HG03442 (cell line): Measurements from ENCODE around the gene HS3ST6.
"Not testable (repeated sequence)": the region's sequence is repeated elsewhere in the genome, so short reads cannot be mapped to it uniquely, and the experiment has no call there.

Experiments
- ATAC-seq: cut with Tn5 transposase; IDR thresholded peaks from one replicate; pipeline ENCODE4 v1.9.1; 2021; ENCODE audit warnings: mild to moderate bottlenecking, moderate library complexity; ENCODE audit not compliant: unreplicated experiment

Gene HS3ST6

DNA sequence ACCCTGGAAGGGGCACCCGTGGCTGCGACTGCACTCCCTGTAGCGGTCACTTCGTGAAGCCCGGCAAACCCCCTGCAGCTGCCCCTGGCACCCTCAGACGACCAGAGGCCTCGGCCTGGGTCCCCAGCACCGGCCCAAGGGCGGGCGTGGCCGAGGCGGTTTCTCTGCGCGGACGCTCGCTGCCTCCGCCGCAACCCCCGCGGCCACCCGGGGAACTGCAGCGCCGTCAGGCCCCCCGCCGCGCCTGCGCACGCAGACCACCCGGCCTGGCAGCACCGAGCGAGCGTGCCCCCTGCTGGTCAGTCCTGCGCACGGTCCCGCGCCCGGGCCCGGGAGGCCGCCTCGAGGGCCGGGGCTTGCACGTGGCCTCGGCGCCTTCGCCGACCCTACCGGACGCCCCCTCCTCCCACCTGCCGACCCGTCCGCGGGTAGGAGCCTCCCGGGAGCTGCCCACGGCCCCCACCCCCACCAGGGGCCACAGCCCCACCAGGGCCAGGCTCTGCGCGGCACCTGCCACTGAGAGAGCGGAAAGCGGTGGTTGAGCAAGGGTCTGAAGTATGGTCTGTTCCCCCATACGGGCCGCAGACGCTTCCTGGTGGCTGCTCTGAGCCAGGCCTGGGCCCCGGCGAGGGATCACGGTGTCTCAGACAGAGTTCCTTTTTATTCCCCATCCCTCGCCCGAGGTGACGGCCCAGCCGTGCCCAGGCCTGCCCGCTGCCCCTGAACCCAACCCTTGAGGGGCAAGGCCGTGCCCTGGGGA is 11.5 kb upstream of the HS3ST6 start:
- ATAC-seq, result peak; percentile 83

DNA sequence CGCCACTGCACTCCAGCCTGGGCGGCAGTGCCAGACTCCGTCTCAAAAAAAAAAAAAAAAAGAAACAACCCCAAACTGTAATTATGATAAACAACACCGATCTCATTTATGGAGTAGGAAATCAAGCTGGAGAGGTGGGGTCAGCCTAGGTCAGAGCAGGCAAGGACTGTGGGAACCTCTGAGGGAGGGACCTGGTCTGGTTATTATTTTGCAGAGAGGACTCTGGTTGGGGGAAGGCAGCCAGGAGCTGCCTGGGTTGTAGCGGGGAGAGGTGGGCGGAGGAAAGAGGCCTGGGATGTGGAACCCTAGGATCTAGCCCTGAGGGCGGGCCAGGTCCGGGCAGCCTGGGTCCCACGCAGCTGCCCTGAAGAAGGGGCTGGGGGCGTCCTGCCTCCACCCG is 10.9 kb upstream of the HS3ST6 start:
- ATAC-seq, result no peak

DNA sequence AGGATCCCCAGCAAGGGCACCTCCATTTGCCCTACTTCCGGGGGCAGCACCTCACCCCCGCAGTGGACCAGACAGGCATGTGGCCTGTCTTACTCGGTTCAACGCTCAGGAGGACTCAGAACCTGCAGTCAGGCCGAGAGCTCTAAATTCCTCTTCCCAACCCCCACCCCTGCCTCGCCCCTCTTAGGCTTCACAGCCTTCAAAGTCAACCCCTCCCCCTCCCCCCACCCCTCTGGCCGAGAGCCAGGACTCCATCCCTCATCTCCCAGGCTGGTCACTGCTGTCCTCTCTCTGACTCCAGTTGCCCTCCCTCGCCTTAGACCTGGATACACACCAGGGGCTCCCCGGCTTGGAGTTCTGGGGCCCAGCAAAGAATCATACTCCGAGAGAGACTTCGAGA is 8.1 kb upstream of the HS3ST6 start:
- ATAC-seq, result no peak

DNA sequence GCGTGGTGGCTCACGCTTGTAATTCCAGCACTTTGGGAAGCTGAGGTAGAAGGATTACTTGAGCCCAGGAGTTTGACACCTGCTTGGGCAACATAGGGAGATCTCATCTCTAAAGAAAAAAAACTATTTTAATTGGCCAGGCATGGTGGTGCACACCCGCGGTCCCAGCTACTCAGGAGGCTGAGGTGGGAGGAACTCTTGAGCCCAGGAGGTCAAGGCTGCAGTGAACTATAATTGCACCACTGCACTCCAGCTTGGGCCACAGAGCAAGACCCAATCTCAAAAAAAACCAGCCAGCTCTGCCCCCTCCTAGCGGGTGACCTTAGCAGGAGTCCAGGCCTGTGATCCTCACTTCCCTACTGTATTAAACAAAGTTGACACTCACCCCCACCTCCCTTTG is 5.9 kb upstream of the HS3ST6 start:
- no peak for ATAC-seq

DNA sequence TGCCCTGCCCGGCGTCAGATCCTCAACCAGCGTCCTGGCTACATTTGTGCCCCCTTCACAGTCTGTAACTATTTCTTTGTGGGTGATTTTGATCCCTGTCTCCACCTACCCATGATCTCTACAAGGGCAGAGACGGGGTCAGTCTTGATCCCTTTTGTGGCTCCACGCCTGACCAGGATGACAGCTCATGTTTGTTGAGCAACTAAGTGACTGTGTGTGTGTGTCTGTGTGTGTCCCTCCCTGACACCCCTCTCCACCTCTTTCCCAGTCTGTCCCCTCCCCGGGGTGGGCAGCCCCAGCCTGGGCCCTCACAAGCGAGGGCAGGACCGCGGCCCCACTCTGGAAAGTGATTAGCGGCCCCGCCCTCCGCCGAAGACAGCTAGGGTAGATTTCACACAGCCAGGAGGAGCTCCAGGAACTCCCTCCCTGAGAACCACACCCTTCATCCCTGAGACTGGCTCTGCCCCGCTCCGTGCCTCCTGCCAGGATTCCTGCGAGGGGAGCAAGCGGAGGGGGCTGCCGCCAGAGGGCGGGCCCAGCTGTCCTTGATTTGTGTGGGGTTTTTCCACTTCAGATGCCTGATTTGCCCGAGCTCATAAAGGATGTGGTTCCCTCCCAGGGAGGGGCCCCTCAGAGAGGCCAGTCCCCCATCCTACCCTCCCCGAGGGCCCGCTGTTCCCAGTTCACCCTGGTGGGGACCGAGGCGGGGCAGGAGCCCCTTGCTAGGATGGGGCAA is 5.3 kb upstream of the HS3ST6 start:
- ATAC-seq, result no peak

DNA sequence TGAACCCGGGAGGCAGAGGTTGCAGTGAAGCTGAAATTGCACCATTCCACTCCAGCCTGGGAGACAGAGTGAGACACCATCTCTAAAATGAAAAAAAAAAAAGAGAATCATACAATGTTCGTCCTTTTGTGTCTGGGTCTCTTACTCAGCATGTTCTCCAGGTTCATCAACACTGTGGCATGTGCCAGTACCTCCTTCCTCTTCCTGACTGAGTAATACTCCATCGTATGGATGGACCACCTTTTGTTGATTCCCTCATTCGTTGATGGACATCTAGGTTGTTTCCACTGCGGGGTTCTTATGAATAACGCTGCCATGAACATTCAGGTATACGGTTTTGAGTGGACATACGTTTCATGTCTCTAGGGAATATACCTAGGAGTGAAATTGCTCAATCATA is 4.1 kb upstream of the HS3ST6 start:
- no peak for ATAC-seq

DNA sequence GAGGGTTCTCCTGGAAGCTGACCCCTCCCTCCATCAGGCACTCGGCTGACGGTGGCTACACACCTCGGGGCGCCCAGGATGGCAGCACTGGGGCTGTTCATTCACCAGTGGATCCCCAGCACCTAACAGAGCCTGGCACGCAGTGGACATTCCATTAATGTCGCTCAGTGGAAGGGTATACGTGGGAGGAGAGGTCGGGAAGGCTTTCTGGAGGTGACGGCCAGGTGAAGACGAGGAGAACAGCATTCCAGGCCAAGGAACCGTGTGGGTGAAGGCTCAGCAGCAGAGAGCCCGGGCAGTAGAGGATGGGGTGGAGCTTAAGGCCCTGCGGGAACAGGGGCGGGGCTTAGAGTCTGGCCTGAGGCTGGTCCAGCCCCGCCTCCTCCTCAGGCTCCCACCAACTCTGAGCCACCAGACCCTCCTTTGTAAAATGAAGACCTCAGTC is 2.5 kb upstream of the HS3ST6 start:
- ATAC-seq, result no peak

DNA sequence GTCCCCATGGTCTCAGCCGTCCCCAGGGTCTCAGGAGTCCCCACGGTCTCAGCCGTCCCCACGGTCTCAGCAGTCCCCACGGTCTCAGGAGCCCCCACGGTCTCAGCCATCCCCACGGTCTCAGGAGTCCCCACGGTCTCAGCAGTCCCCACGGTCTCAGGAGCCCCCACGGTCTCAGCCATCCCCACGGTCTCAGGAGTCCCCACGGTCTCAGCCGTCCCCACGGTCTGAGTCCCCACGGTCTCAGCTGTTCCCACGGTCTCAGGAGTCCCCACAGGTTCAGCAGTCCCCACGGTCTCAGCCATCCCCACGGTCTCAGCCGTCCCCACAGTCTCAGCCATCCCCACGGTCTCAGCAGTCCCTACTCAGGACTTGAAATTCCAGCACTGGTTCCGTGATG is 1.9 kb upstream of the HS3ST6 start:
- not testable (repeated sequence) for ATAC-seq

DNA sequence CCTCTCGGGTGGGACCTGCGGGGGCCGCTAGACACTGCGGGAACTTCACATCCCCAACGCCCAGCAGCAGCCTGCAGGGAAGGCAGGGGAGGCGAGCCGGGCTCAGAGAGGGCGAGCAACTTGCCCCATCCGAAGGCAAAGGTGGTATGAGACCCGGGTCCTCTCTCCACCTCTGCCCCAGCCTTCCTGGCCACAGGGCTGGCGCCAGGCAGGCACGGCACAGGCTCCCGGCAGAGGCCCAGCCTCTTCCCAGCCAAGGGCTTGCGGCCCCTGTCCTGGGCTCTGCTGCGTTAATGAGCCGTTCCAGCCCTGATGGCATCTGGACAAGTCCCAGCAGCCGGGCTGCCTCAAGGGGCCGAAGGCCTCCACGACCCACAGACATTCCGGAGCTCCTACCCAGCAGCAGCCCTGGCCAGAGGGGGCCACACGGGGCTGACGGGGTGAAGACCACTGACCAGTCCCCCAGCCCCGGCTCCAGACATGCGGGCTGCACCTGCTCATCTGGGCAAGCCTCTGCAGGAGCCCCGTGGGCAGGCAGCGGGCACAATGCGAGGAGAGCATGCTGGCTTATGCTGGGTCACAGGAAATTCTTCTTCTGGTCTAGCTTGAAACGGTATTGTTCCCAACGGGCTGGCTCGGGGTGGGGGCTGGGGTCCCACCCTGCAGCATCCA is 1.2 kb upstream of the HS3ST6 start:
- ATAC-seq, result no peak

DNA sequence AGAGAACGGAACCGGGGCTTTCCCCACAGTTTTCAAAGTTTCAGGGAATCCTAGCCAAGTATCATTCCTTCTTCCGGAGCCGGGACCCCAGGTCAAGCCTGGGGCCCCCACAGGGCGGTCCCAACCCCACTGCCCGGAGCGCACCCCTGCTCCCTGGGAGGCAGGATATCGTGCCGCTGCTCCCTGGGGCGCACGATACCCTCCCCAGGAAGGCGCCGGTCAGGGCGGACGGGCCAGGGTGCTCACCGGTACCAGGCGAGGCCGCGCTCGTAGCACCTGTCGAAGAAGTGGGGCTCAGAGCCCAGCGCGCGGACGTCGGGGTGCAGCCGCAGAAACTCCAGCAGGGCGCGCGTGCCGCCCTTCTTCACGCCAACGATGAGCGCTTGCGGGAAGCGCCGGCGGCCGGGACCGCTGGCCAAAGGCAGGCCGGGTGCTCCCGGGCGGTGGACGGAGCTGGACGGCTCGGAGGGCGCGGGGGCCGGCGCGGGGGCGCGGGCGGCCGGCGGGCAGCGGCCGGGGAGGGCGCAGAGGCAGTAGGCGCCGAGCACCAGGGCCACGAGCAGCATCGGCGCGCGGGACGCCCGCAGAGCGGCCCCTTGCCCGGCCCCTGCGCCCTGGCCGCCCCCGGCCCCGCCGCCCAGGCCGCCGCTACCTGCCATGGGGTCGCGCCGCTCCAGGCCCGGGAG is 407 bp downstream of the HS3ST6 start:
- ATAC-seq, result no peak

DNA sequence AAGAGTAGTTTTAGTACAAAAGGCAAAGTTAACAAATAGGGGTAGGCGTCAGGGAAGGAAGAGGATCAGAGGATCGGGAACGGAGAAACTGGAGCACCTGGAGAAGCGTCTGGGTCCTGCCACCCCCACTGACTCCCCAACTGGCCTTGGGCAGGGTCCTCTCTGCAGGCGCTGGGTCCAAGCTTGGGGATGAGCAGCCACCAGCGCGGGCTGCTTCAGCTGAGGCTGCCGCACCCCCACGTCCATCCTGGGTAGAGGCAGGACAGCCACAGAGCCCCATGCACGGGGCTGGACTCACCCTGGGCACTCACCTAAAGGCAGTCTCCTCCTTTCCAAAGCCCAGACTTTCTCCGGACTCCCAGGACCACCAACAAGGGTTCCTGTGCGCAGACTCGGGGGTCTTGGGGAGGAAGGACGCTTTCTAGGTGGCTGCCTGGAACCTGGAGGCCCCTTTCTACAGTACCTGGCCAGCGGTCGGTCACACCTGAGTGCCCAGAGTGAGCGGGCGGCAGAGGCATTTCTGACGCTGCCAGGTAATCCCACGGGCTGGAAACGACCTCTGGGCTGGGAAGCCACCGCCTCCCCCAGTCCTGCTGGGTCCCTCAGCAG is 1.1 kb downstream of the HS3ST6 start:
- no peak for ATAC-seq

DNA sequence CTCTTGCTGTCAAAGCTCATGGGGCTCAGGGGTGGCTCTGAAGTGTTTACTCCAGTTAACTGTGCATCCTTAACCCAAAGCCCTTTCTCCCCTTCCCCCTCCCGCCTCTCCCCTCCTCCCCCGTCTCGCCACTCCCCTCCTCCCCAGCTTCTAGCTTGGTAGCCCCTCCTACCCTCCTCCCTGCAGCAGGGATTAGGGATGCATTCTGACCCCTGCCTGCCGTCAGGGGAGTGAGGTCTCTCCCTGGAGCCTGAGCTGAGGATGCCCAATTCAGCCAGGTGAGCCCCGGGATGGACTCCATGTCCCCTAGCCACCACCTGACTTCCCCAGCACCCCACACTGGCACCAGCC is 1.6 kb downstream of the HS3ST6 start:
- no peak for ATAC-seq

DNA sequence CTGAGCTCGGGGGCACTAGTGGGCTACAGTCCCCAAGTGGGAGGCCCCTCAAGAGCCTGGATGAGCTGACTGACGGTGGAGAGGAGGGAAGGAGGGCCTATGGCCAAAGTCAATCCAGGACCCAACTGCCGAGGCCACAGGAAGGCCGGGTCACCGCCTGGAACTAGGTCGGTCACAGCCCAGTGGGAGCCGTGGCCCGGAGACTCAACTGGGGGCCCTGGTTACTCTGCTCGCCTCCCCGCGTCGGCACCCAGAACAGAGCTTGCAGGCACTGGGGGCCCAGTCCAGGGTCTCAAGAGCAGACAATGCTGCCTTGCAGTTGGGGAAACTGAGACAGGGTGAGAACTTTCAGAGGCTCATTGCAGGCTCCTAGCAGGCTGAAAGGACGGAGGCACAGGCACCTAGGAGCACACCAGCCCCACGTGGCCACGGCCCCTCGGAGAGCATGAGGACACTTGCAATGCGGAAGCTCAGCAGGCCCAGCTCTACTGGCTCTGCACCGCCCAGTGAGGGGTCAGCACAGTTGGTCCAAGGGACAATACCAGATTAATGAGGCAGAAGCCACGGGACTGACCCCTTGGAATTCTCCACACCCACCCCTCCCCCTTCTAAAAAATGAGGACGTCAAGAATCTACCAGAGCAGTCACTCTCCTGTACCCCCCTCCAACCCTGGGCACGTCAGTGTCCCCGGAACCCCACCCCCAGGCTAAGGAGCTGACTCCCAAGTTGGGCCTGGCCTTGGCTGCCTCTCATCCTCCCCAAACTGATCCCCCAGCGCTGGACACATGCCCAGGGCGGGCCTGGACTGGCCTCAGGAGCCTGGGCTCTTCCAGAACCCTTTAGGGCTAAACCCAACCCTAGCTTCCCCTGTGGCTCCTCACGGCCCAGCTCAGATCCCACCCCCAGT is 2.2 kb downstream of the HS3ST6 start:
- ATAC-seq, result no peak

DNA sequence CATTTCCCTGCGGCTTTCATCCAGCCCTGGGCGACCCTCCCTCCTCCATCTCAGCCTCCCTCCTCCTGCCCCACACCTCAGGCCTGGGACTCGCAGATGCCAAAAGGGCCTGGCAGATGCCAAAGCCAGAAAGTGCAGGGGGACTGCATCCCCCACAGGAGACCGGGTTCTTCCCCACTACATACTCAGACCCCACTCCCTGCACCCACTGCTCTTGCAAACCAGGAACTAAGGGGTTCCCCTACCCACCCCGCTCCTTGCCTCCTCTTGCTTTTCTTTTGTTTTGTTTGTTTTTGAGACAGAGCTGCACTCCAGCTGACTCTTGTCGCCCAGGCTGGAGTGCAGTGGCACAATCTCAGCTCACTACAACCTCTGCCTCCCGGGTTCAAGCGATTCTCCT is 3.2 kb downstream of the HS3ST6 start:
- no peak for ATAC-seq

DNA sequence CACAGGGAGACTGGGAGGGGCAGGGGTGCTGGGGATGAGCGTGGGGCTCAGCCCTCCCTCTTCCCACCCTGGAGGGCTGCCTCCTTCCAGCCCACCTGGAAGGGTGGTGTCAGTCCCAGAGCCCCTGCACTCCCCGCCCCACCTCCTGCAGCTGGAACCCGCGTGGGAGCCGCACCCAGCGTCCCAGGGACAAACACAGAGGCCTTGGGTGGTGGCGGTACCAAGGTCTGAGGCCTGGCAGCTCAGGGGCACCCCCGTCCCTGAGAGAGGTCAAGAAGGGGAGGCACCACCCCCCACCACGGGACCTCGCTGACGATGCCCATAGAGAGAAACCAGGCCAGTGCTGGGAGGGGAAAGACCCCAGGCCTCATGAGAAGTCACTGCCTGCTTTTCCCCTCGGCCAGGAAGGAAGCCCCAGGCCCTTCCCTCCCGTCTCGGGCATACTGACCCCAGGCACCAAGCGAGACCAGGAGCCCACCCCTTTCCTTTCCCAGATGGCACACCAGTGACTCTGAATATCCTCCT is 4.1 kb downstream of the HS3ST6 start:
- no peak for ATAC-seq

DNA sequence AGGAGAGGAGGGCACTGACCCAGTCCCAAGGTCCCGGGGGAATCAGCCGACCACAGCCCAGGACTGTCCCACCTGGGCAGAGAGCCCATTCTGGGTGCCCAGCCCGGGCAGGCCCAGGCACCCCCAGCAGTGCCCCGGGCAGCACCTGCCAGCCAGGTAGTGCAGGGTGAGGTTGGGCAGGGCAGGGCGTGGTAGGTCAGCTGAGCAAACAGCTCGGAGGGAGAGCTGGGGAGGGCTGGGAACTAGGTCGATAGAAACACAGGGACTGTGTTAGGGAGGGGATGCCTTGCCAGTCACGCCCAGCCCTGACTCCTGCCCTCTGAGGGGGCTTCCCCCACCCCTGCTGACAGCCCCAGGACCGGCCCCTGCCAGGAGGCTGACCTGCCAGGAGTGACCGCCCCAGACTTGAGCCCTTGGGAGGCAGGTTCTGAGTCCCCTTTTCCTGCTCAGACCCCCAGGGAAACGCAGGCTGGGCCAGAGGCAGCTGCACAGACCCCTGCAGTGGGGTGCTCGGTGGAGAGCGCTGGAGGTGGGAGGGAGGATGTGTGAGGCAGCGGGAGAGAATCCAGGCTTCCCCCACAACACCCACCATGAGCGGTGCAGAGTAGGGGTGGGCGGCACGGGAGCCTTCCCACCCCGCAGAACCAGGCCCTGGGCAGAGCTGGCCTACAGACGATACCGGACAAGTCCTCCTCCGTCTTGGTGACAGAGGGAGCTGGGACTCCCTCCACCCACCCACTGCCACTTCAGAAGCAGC is 4.7 kb downstream of the HS3ST6 start:
- no peak for ATAC-seq

DNA sequence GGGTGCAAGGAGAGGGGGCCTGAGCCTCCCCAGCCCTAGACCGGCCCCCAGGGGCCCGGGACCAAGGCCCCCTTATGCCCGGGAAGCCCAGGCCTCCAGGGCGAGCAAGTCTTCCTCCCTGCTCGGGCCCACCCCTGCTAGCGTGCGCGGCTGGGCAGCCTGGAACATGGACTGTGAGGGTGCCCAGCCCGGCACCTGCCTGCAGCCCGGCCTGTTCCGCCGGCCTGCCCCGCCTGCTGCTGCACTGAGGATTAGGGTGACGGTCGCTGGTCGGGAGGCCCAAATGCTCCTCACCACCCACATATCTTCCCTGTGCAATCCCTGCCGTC is 6.0 kb downstream of the HS3ST6 start:
- no peak for ATAC-seq

DNA sequence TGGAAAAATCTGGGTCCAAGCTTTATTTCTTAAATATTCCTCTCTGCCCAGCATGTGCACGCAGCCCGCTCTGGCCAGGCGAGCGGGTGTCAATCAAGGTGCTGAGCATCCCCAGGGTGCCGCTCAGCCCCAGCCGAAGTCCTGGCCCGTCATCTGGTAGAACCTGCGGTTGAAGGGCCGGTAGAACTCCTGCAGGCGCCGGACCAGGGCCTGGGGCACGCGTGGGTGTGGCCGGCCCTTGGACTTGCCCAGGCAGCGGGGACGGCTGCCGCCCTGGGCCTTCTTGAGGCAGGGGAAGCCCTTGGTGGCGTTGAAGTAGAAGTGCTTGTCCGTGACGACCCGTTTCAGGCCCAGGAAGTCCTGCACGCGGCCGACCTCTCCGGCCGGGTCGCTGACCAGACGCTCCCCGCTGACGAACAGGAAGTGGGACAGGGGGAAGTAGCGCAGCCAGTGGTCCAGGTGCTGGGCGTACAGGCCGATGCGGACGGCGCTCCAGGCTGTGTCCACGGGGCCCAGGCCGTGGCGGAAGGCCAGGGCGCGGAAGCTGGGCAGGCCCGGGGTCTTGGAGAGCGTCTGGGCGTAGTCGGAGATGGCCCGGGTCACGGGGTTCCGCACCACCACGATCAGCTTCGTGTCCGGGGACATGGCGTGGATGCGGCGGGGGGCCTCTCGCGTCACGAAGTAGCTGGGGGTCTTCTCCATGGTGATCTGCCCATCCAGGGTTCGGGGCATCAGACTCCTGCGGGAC is 6.6 kb downstream of the HS3ST6 start:
- ATAC-seq, result no peak
